Fibroblast of skin of right quadriceps (primary cell): ENCODE measurements around the gene PTCD2.
A peak's percentile ranks its signal among the peaks of the same experiment; 100 is the strongest.

ENCODE experiments used
- DNase-seq: peaks from one replicate; pipeline ENCODE4 v3.0.0-alpha.2; 2013

The PTCD2 gene, protein sequence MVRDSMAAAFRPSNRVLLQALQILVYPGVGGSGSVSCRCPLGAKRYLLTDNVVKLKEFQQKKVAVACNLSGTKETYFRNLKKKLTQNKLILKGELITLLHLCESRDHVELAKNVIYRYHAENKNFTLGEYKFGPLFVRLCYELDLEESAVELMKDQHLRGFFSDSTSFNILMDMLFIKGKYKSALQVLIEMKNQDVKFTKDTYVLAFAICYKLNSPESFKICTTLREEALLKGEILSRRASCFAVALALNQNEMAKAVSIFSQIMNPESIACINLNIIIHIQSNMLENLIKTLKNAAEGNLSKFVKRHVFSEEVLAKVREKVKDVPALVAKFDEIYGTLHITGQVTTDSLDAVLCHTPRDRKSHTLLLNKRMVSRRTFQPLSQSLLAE

GRCh38 chr5:72319976-72320752, at the start of gene PTCD2, which contains the start of gene MRPS27:
Gene PTCD2, plus strand, starts transcription at chr5:72320373. Its CDS starts 10 bp downstream, at chr5:72320383.
Gene MRPS27, minus strand, starts transcription at chr5:72320240. Its CDS starts 19 bp downstream, at chr5:72320221.
- DNase-seq = peak; percentile 99

- no peak for DNase-seq
Measured at GRCh38 chr5:72271702-72272101, 48.5 kb upstream of the PTCD2 start.

DNA sequence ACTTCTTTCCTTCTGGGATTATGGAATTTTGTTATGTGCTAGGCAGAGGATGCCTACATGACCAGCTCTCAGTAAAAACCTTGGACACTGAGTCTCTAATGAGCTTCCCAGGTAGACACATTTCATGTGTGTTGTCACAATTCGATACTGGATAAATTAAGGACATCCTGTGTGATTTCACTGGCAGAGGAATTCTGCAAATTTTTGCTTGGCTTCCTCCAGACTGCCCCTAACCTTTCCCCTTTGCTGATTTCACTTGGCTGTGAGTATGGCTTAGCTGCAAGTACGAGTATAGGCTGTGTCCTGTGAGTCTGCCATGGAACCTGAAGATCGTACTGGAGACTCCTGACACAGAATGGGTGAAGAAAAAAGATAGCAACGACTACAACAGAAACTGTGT, 47.8 kb upstream of the PTCD2 start:
- DNase-seq = no peak

- DNase-seq = no peak
Measured at GRCh38 chr5:72273547-72273946, 46.6 kb upstream of the PTCD2 start.

DNA sequence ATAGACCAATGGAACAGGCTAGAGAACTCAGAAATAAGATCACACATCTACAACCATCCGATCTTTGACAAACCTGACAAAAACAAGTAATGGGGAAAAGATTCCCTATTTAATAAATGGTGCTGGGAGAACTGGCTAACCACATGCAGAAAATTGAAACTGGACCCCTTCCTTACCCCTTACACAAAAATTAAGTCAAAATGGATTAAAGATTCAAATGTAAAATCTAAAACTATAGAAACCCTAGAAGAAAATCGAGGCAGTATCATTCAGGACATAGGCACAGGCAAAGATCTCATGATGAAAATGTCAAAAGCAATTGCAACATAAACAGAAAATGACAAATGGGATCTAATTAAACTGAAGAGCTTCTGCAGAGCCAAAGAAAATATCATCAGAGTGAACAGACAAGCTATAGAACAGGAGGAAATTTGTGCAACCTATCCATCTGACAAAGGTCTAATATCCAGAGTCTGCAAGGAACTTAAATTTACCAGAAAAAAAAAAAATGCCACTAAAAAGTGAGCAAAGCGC, 43.9 kb upstream of the PTCD2 start:
- no peak for DNase-seq

- peak; percentile 64 for DNase-seq
Measured at GRCh38 chr5:72280581-72281069, 39.5 kb upstream of the PTCD2 start.

- DNase-seq = no peak
Measured at GRCh38 chr5:72281430-72281763, 38.8 kb upstream of the PTCD2 start.

GRCh38 chr5:72281764-72282499, 38.2 kb upstream of the PTCD2 start:
- peak; percentile 94 for DNase-seq

GRCh38 chr5:72282878-72283277, 37.3 kb upstream of the PTCD2 start:
- peak; percentile 41 for DNase-seq

GRCh38 chr5:72283358-72283757, 36.8 kb upstream of the PTCD2 start:
- no peak for DNase-seq

DNA sequence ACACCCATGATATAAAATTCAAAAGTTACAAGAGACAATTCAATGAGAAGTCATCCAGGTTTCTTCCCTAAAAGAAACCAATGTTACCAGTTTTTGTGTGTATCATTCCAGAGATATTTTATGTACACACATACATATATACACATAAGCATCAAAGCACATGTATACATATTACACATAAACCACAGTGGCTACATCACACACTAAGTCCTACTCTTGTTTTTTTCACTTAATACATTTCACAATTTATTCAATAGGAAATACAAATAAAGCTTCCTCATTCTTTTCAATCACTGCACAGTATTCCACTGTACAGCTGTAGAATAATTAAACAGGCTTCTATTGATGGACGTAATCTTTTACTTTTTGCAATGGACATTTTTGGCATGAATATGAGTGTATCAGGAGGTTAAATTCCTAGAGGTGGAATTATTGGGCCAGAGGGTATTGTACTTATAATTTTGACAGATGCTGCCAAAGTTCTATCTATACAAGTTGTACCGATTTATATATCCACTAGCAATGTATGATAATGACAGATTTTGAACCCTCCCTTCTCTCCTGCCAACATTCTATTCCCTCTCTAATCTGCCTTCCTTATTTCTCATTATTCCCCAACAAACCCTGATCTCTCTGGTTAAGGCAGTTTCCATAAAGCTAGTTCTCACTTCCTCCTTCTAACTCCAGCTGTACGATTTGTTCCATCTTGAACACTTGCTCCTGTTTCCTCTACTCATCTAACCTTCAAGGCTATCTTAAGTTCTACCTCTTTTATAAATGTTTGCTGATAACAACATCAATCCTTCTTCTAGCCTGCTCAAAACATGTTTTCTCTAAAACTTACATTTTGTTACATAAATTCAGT, 35.4 kb upstream of the PTCD2 start:
- DNase-seq = no peak

- DNase-seq = no peak
Measured at GRCh38 chr5:72285424-72285821, 34.8 kb upstream of the PTCD2 start.

- no peak for DNase-seq
Measured at GRCh38 chr5:72286798-72287197, 33.4 kb upstream of the PTCD2 start.

DNA sequence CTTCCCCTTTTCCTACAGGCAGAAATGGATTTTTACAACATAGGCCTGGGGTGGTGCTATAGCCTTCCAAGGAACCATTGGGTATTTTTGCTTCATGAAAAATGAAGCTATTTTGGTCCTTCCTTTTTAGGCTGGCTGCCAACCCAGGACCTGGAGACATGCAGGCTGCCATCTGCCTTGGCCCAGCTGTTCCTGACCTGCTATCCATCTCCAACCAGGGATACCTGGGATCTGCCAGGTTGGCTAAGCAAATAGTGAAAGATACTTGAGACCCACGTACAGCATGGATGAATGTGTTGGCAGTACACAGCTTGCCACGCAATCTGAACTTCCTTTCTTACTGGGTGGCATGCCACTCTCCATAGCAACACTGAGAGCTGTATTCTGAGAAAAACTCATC, 31.2 kb upstream of the PTCD2 start:
- no peak for DNase-seq

DNA sequence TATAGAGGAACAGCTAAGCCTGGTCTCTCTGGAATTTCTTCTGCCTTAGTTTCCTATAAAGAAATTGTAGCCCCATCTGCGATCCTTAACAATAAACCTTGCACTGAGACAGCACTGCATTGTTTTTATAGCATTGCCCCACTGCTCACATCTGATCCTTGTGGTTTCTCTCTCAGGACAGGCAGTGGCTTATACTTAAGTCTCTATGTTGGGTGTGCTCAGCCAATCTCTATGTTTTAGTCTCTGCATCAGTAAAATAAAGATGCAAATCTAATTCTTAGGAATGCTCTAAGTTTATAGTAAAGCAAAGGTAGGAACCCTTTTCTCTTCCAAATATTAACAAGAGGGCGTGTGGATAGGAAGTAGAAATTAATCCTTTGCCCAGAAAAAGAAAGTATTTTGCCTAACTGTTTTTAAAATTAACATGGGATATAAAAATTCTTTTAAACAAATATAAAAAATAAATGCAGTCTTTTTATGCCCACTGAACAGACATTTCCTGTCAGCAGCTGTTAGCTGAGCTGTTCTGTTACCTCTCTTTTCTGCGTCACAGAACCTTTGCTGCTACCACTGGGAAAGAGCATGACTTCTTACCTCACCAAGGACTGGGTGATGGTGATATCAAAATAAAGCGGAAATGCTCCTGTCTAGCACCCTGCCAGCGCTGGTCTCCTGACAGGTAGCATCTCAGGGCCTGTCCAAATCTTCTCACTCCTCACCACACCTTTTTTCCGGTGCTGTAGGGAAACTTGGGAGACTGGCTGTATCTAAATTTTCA, 29.6 kb upstream of the PTCD2 start:
- DNase-seq = no peak

- no peak for DNase-seq
Measured at GRCh38 chr5:72291601-72292000, 28.6 kb upstream of the PTCD2 start.

DNA sequence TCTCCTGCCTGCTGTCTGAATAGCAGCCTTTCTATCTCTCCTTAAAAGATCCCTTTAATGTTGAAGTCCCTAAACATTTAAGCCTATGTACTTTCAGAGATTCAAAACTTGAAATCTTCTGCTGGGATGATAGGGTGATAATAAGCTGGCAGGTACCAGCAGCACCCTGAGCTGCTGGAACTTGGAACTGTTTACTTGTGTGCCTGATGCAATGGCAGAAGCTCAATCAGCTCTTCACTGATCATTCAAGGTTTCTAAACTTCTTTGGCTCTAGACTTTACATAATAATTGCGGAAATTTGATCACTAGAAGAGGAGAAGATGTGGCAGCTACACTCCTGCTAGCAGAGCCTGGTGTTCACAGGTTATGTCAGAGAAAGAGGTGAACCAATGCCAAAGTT, 27.8 kb upstream of the PTCD2 start:
- DNase-seq = no peak

GRCh38 chr5:72293495-72294055, 26.6 kb upstream of the PTCD2 start:
- no peak for DNase-seq

DNA sequence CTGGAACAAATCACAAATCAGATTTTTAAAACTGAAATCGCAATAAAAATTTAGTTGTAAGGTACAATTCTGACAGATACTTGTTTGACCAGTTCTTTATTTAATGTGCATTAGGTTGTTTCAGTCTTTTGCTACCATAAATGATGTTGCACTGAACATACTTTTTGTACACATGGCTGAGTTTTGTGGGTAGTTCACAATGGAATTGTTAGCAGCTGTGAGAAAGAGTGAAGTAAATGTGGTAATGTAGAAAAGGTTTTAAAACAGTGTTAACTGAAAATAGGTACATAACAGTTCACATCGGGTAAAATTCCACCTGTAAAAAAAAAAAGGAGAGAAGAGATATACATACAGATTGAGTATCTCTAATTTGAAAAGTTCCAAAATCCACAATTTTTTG, 25.7 kb upstream of the PTCD2 start:
- no peak for DNase-seq

GRCh38 chr5:72295539-72295938, 24.6 kb upstream of the PTCD2 start:
- no peak for DNase-seq

DNA sequence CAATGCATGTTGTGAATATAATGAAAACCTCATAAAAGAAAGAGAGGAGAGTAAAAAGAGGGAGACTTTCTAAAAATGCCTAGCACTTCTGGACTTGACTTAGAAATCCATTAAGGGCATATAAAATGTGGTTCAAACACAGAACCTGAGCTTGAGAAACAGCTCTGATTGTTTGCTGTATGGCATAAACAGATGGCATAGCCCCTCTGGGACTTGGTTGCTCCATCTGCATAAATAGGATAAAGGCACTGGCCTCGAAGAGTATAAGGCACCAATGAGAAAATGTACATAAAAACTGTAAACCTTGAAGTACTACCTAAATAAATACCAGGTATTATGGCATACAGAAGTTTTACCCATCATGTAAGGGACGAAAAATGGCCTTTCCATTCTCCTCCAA, 23.9 kb upstream of the PTCD2 start:
- DNase-seq = no peak
